Skeletal muscle satellite cell (primary cell): ENCODE results near the gene AFTPH.
"Not testable (repeated sequence)": the region's sequence is repeated elsewhere in the genome, so short reads cannot be mapped to it uniquely, and the experiment has no call there.

Experiments
- H3K27me3 ChIP-seq: 2 replicates; pipeline ENCODE4 v1.7.0; 2013; ENCODE audit warnings: low read length; ENCODE audit not compliant: control insufficient read depth, insufficient read depth
- H3K36me3 ChIP-seq: 2 replicates; pipeline ENCODE4 v1.7.0; 2013; ENCODE audit warnings: mild to moderate bottlenecking, control low read depth, low read length; ENCODE audit not compliant: insufficient read depth
- H3K4me1 ChIP-seq: 2 replicates; pipeline ENCODE4 v1.7.0; 2013; ENCODE audit warnings: low read length; ENCODE audit not compliant: control insufficient read depth, insufficient read depth
- H3K4me2 ChIP-seq: 2 replicates; pipeline ENCODE4 v1.7.0; 2013; ENCODE audit warnings: mild to moderate bottlenecking, low read length
- H3K4me3 ChIP-seq: 2 replicates; pipeline ENCODE4 v1.7.0; 2013; ENCODE audit warnings: low read length
- H3K9ac ChIP-seq: 2 replicates; pipeline ENCODE4 v1.7.0; 2013; ENCODE audit warnings: mild to moderate bottlenecking, low read depth, low read length, moderate library complexity
- H3K9me3 ChIP-seq: replicated peaks from 2 replicates; pipeline ENCODE4 v1.7.0; 2013; ENCODE audit warnings: mild to moderate bottlenecking, control low read depth, low read length

AFTPH gene

GRCh38 chr2:64530946-64531345 is 6.8 kb downstream of the AFTPH start:
- H3K9me3 ChIP-seq, H3K4me1 ChIP-seq, H3K9ac ChIP-seq, H3K4me2 ChIP-seq, H3K36me3 ChIP-seq, H3K27me3 ChIP-seq, H3K4me3 ChIP-seq: not testable (repeated sequence)

DNA sequence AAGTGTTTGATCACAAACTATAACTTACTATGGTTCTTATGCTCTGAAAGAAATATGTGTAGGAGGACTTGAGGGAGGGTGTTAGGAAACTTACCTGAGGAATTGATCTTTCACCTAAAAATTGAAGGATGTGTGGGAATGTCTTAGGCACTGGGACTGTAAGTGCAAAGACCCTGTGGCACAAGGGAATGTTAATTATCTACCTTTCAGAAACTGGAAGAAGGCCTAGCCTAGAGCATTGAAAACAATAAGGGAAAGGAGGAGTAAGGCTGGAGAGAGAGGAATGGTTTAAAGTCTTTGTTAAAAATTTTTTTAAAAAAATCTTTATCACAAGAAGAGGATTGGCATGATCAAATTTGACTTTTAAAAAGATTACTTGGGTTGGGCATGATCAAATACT is 7.9 kb downstream of the AFTPH start:
- Histone ChIP-seq H3K4me1 (no peaks in the 10 kb centered on the region), H3K27me3 (no peaks in the 10 kb centered on the region)

DNA sequence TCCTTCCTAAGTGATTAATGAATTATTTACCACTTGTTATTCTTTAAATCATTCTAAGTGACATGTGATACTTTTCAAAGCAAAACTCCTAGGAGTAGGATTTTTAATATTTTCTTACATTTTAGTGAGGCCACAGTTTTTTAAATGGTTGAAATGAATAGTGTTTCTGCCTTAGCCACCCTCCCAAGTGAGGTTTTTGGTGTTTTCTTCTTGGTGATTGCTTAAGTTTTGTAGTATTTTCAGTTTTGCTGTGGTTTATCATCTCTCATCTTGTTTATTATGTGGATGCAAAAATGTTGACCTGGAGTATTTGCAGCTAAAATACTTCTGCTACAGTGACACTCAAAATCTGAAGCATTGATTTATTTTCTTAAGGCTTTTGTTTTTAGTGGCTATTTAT is 9.8 kb downstream of the AFTPH start:
- H3K4me1 ChIP-seq, result peaks cover 13% of the 10 kb centered on the region
- no peak overlapping the region for H3K9ac ChIP-seq
- H3K4me2 ChIP-seq, result no peak overlapping the region
- H3K36me3 ChIP-seq, result no peaks in the 10 kb centered on the region
- no peak overlapping the region for H3K4me3 ChIP-seq
- no peaks in the 10 kb centered on the region for H3K27me3 ChIP-seq
- no peaks in the 10 kb centered on the region for H3K9me3 ChIP-seq

More for the DNA sequence above, 7.9 kb downstream of the AFTPH start:
- no peak overlapping the region for H3K4me2 ChIP-seq
- no peaks in the 10 kb centered on the region for H3K9me3 ChIP-seq
- H3K9ac ChIP-seq, result no peak overlapping the region
- H3K36me3 ChIP-seq, result no peaks in the 10 kb centered on the region
- H3K4me3 ChIP-seq, result no peak overlapping the region

- Histone ChIP-seq H3K36me3 (no peaks in the 10 kb centered on the region), H3K4me2 (no peak overlapping the region), H3K4me3 (no peak overlapping the region), H3K4me1 (peaks cover 16% of the 10 kb centered on the region), H3K9ac (no peak overlapping the region), H3K27me3 (no peaks in the 10 kb centered on the region), H3K9me3 (no peaks in the 10 kb centered on the region)
Measured at GRCh38 chr2:64534363-64534762, 10.2 kb downstream of the AFTPH start.

- Histone ChIP-seq H3K36me3 (no peaks in the 10 kb centered on the region), H3K4me1 (peaks cover 16% of the 10 kb centered on the region), H3K9me3 (no peaks in the 10 kb centered on the region), H3K4me2 (no peak overlapping the region), H3K4me3 (no peak overlapping the region), H3K9ac (no peak overlapping the region), H3K27me3 (no peaks in the 10 kb centered on the region)
Measured at GRCh38 chr2:64535024-64535423, 10.9 kb downstream of the AFTPH start.

DNA sequence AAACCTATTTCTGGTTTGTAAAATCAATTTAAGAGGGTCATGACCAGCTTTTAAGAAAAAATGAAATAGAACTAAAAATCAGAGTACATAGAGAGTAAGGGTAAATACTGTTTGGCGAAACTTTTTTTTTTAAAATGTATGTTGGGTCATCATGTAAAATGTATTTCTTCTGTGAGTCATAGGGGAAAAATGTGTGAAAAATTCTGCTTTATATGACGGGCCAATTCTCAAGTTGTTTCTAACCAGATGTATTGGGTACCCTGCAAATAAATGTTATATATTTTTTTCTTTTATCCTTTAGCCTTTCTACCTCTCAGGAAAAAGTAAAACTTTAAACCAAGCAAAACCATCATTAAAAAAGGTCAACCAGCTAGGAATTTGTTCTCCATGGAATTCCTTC is 13.9 kb downstream of the AFTPH start:
- H3K36me3 ChIP-seq, result no peaks in the 10 kb centered on the region
- H3K9ac ChIP-seq, result no peak overlapping the region
- H3K9me3 ChIP-seq, result no peaks in the 10 kb centered on the region
- H3K4me1 ChIP-seq, result peaks cover 28% of the 10 kb centered on the region
- H3K4me2 ChIP-seq, result peak overlapping the region; percentile 53
- no peak overlapping the region for H3K4me3 ChIP-seq
- H3K27me3 ChIP-seq, result no peaks in the 10 kb centered on the region

DNA sequence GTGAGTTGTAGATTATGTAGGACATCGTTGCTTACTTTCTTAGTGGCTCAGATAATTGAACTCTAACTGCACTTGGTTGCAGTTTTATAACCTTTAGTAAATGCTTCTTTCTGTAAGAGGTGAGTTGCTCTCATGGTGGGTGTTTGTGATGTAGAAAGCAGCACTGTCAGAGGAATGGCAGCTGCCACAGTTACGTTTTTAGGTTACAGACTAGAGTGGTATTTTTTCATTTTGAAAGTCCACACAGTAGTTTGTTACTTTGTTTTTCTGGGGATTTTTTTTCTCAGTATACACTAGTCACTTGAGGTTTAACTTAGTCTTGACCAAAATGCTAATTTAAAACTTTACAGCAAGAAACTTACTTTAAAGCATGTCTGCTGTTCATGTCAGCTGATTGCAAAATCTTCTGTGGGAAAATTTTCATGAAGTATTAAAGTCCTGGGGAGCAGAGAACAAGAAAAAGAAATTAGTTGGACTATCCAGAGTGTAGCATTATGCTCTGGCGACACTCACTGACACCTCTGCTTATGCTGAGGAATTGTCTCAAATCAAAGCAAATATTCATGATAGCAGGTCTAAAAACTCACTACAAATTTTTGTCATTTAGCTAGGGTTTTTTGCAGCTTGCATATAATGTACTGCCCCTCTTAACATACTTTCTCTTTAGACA is 14.8 kb downstream of the AFTPH start:
- H3K36me3 ChIP-seq, result no peaks in the 10 kb centered on the region
- peaks cover 36% of the 10 kb centered on the region for H3K4me1 ChIP-seq
- H3K4me3 ChIP-seq, result no peak overlapping the region
- H3K4me2 ChIP-seq, result peak overlapping the region; percentile 53
- H3K9ac ChIP-seq, result no peak overlapping the region
- no peaks in the 10 kb centered on the region for H3K9me3 ChIP-seq
- no peaks in the 10 kb centered on the region for H3K27me3 ChIP-seq

GRCh38 chr2:64540615-64541014 is 16.5 kb downstream of the AFTPH start:
- H3K4me2 ChIP-seq, result no peak overlapping the region
- no peaks in the 10 kb centered on the region for H3K9me3 ChIP-seq
- no peak overlapping the region for H3K4me3 ChIP-seq

GRCh38 chr2:64541547-64541946 is 17.4 kb downstream of the AFTPH start:
- Histone ChIP-seq H3K4me1 (peaks cover 36% of the 10 kb centered on the region), H3K4me3 (no peak overlapping the region), H3K36me3 (no peaks in the 10 kb centered on the region), H3K27me3 (no peaks in the 10 kb centered on the region), H3K9ac (no peak overlapping the region), H3K9me3 (no peaks in the 10 kb centered on the region), H3K4me2 (no peak overlapping the region)

More at GRCh38 chr2:64540615-64541014, 16.5 kb downstream of the AFTPH start:
- H3K27me3 ChIP-seq, result no peaks in the 10 kb centered on the region
- H3K4me1 ChIP-seq, result peaks cover 36% of the 10 kb centered on the region
- no peaks in the 10 kb centered on the region for H3K36me3 ChIP-seq
- H3K9ac ChIP-seq, result no peak overlapping the region

DNA sequence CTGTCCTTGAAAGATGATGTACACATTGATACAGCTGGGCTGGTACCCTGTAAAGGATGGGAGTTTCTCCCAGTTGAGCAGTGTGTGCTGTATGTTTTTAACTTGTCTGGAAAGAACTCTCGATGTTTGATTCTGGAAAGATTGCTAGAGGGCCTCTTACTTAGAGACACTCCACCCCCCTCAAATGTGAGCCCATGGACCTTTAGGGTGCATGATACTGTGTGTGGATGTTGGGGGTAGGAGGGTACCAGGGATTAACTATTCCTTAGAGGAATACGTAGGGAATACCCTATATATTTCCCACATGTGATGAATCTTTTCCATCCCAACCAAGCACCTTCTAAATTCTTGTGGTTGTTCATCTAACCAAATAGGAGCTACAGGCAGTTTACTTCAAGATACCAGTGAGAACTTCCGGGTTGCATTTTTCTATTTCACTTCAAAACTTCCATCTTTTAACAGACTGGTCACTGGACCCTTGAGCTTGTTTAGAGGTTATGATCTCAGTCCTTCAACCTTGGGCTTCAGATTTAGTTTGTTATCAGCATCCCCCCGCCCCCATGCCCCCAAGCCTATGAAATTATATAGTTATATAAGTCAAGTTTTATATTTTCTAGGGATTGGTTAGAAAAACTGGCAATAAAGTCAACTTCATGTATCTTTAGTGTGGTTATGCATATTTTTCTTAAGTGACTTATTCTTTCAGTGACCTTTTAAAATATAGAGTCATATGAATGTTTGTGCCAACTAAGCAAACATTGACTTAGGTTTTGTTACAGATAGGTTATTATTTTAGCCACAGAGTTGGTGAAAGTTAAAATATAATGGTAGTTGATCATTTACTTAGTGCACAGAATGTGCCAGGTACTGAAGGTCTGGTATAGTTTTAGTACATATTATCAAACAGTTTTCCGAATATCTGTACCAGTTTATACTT is 18.2 kb downstream of the AFTPH start:
- Histone ChIP-seq H3K4me1 (peaks cover 36% of the 10 kb centered on the region), H3K9me3 (no peaks in the 10 kb centered on the region), H3K9ac (no peak overlapping the region), H3K36me3 (no peaks in the 10 kb centered on the region), H3K27me3 (no peaks in the 10 kb centered on the region), H3K4me2 (peak overlapping the region; percentile 53), H3K4me3 (peak overlapping the region; percentile 5)

- Histone ChIP-seq H3K27me3 (no peaks in the 10 kb centered on the region), H3K9me3 (no peaks in the 10 kb centered on the region), H3K4me1 (peaks cover 30% of the 10 kb centered on the region), H3K9ac (no peak overlapping the region), H3K4me3 (peak overlapping the region; percentile 5), H3K4me2 (peak overlapping the region; percentile 53), H3K36me3 (no peaks in the 10 kb centered on the region)
Measured at GRCh38 chr2:64543008-64543697, 19.0 kb downstream of the AFTPH start.
